CD4-positive, alpha-beta T cell treated with Interferon gamma for 1 hour (primary cell): ENCODE data around the gene TMTC2.

ENCODE experiments used
- DNase-seq: peaks from one replicate; pipeline ENCODE4 v3.0.0-alpha.2; 2020

The TMTC2 gene

DNA sequence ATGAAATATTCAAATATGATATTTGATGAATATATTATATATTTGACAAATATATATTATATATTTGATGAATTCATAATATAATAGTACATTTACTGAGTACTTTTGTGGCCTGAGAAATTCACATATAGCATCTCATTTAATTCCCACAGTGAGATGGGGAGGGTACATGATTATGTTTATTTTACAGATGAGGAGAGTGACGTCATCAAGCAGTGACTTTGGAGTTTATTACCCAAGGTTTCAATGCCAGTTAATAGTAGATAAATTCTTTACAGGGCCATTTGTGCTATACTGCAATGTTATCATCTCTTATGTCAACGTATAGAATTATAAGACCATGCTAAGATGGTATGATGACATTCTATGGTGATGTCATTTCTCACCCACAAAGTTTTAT, 352.7 kb downstream of the TMTC2 start:
- DNase-seq: no peak

GRCh38 chr12:83040339-83040738, 353.6 kb downstream of the TMTC2 start:
- no peak for DNase-seq

- DNase-seq: no peak
Measured at GRCh38 chr12:83040991-83041390, 354.3 kb downstream of the TMTC2 start.

GRCh38 chr12:83042441-83043200, 355.9 kb downstream of the TMTC2 start:
- DNase-seq: no peak

DNA sequence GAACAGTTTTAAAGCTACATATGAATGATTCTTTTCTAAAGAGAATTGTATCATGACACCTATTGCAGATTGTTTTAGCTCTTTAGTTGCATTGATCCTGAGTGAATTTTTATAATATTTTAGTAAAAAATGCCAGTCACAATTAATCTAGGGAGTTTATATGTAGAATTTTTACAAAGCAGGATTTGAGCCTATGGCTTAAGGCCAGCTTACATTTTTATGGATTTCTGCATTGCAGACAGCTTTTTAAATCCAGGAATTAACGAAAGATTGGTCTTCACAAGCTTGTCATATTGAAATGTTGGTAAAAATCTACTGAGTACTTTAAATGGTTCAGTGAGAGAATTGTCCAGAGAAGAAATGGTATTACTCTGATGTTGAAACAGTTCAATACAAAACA, 358.0 kb downstream of the TMTC2 start:
- no peak for DNase-seq

DNA sequence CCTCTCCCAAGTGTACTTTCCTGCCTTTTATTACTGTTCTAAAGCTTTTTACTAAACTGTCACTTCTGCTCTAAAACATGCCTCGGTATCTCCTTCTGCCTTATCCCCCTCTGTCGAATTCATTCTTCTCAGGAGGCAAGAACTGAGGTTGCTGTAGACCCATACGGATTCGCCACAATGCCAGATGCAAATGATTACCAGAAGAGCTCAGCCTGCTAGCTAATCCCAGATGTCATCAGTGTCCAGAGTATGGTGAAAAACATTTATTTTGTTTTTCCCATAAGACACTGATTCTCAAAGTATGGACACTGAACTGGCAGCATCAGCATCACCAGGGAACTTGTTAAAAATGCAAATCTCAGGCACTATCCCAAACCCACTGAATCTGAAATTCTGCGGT, 359.3 kb downstream of the TMTC2 start:
- no peak for DNase-seq

DNA sequence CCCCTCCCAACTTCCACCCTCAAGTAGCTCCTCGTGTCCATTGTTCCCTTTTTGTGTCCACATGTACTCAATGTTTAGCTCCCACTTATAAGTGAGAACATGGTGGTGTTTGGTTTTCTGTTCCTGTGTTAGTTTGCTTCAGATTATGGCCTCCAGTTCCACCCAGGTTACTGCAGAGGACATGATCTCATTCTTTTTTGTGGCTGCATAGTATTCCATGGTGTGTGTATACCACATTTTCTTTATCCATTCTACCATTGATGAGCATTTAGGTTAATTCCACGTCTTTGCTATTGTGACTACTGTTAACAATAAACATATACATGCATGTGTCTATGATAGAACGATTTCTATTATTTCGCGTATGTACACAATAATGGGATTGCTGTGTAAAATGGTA, 362.6 kb downstream of the TMTC2 start:
- no peak for DNase-seq

GRCh38 chr12:83052890-83053541, 366.3 kb downstream of the TMTC2 start:
- DNase-seq: no peak

DNA sequence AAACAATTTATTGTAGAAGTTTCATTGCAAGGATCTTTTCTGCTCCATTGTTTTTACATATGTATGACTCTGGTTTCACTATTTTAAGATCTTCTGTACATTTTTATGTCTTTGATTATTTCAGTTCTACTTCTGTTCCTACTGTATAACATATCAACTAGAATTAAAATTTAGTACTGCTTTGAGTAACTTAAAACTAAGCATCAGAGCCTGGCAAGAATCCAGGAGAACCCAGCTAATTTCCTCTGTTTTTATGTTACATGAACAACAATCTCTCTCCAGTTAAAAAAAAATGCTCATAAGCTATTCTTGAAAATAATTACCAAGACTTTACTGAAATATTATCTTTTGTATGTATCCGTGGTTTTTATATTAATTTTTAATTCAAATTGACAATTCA, 370.7 kb downstream of the TMTC2 start:
- DNase-seq: no peak

DNA sequence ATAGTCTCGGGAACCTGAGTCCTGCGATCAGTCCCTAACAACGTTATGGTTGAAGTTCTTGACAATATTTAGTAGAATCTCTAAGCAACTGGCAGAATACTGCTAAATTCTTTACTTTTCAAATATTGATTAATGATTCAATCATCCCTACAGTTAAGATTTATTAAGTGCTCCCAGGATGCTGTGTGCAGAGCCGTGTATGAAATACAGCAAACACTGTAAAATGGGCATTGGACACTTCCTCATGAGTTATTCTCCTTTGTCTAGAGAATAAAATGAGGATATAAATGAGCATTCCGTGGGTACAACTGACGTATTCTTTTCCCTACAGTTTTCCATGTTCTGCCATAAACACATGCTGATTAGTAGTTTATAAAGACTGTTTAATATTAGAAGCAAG, 372.4 kb downstream of the TMTC2 start:
- DNase-seq: no peak

GRCh38 chr12:83065562-83065961, 378.9 kb downstream of the TMTC2 start:
- DNase-seq: no peak

GRCh38 chr12:83067981-83068380, 381.3 kb downstream of the TMTC2 start:
- no peak for DNase-seq

GRCh38 chr12:83074358-83074894, 387.7 kb downstream of the TMTC2 start:
- DNase-seq: no peak

DNA sequence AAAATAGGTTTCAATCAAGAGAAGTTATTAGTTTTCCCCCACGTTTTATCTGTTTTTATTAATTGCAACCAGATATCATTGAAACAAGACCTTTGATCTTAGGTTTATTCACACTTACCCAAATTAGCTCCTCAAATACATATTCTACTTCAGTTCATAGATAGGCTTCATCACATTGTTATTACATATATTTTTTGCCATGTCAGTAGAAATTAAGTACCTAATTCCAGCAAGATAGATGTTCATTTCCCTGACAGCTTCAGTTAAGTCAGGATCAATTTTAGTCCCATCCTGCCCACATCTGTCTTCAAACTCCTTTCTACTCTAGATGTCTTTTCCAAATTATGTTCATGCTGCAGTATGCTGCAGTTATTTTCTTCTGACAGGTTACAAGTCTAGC, 388.8 kb downstream of the TMTC2 start:
- DNase-seq: no peak

GRCh38 chr12:83077041-83077440, 390.3 kb downstream of the TMTC2 start:
- no peak for DNase-seq

- DNase-seq: no peak
Measured at GRCh38 chr12:83082690-83083276, 396.1 kb downstream of the TMTC2 start.

DNA sequence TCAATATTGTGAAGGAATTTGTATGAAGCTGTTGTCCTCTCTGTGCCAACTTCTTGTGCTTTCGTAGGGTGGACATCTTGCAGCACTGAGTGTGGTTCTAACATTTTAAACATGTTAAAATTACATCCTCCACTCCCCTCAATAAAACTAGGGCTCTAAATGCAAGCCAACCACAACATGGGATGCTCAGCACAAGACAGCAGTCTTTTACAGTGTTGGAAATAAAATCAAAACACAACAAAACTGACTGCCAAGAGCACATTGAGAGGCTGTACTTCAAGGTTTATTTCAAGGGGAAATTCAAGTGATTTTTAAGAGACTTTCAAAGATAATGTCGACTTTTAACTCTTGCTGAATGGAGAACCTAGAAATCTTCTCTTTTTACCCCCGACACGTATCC, 396.9 kb downstream of the TMTC2 start:
- no peak for DNase-seq

GRCh38 chr12:83084516-83085234, 398.0 kb downstream of the TMTC2 start:
- no peak for DNase-seq

DNA sequence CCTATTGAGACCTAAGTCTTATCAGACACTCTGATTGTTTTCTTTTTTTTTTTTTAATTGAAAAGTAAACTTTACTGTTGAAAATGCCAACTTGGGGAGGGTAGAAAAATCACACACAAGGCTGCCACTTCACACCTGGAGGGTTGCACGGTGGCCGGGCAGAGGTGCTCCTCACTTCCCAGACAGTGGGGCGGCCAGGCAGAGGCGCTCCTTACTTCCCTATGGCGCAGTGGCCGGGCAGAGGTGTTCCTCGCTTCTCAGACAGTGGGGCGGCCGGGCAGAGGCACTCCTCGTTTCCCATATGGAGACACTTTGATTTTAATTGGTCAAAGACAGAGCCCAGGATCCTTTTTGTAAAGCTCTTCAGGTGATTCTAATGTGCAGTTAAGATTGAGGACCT, 399.3 kb downstream of the TMTC2 start:
- DNase-seq: no peak

DNA sequence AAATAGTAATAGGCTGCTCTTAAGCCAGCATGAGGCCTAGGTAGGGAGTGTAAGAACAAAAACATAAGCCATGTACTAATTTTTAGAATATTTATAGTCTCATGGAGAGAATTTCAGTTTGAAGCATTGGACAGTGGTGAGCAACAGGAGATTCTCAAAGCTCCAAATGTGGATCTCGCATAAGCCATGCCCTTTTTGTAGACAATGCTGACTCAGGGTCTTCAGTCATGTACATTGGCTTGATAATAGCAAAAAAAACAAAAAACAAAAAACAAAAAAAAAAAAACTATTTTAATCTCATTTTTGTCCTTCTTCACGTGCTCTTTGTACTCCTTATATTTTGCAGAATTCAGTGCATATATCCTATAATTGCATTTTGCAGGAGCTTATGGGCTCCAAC, 402.9 kb downstream of the TMTC2 start:
- no peak for DNase-seq

GRCh38 chr12:83092129-83092528, 405.4 kb downstream of the TMTC2 start:
- DNase-seq: no peak

- no peak for DNase-seq
Measured at GRCh38 chr12:83092606-83093005, 405.9 kb downstream of the TMTC2 start.

- no peak for DNase-seq
Measured at GRCh38 chr12:83093426-83093825, 406.7 kb downstream of the TMTC2 start.
